Stimulated activated CD8-positive, alpha-beta memory T cell treated with anti-CD3 and anti-CD28 coated beads, Interleukin-7, amount 100 ng/mL, for 24 hours (primary cell): ENCODE results near the gene POLR3H.
"Not testable (repeated sequence)": the region's sequence is repeated elsewhere in the genome, so short reads cannot be mapped to it uniquely, and the experiment has no call there.

Experiments
- DNase-seq: peaks from one replicate; pipeline ENCODE4 v3.0.0-alpha.2; 2020; ENCODE audit warnings: low read depth

Gene POLR3H

DNA sequence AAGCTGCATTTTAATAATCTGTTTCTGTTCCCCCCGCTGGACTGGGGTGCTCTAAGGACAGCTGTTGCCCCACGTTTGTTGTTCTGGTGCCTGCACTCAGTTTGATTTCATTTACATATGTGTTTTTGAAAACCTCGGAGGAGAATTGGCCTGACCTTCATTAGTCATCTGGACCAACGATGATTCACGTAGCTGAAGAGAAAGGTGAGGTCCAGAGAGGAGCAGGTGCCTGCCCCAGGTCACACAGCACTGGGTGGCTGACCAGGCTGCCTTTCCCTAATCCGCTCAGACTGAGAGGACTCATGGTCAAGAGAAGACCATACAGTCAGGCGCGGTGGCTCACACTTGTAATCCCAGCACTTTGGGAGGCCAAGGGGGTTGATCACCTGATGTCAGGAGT lies 20.3 kb upstream of the POLR3H start:
- no peak for DNase-seq

- no peak for DNase-seq
Observed at GRCh38 chr22:41563051-41563711, 18.9 kb upstream of the POLR3H start.

- DNase-seq: no peak
Observed at GRCh38 chr22:41562461-41562860, 18.2 kb upstream of the POLR3H start.

DNA sequence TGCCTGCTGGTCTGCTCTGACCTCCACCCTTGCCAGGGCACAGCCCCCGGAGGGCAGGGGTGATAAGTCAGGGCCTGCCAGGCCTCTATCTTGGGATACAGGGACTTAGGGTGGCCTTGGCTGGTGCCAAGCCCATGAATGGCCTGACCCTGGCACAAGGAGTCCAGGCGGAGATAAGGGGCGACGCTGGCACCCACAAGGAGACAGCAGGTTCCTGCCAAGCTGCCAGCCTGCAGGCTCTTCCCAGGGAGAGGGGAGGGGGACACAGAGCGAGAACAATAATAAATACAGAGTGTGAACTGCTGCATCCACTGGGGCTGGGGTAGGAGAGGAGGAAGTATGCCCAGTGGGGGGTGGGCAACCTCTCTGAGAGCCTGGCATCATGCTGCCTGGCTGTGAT lies 17.5 kb upstream of the POLR3H start:
- no peak for DNase-seq

GRCh38 chr22:41561335-41561734 lies 17.1 kb upstream of the POLR3H start:
- no peak for DNase-seq

DNA sequence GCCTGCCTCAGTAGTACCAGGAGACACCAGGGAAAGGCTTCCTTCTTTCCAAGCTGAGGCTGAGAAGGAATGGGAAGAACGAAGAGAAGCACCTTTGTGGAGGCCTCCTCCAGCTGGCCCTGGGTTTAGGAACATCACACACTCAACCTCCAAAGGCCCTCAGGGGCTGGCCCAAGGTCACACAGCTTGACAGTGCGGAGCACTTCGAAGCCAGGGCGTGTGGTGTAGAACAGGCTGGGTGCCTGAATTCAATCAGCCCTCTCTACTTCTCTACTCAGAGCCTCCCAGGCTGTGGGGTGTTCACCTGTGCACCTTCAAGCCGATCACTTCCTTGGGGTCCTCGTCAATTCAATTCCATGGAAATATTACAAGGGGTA lies 15.8 kb upstream of the POLR3H start:
- DNase-seq: no peak

DNA sequence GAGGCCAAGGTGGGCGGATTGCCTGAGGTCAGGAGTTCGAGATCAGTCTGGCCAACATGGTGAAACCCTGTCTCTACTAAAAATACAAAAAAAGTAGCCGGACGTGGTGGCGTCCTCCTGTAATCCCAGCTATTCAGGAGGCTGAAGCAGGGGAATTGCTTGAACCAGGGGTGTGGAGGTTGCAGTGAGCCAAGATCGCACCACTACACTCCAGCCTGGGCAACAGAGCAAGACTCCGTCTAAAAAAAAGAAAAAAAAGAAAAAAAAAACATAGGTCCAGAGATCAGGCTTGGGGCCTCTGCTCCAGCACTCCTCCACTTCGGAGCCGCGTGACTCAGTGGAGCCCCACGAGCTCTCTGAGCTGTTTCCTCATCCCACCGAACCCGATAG lies 14.0 kb upstream of the POLR3H start:
- not testable (repeated sequence) for DNase-seq

DNA sequence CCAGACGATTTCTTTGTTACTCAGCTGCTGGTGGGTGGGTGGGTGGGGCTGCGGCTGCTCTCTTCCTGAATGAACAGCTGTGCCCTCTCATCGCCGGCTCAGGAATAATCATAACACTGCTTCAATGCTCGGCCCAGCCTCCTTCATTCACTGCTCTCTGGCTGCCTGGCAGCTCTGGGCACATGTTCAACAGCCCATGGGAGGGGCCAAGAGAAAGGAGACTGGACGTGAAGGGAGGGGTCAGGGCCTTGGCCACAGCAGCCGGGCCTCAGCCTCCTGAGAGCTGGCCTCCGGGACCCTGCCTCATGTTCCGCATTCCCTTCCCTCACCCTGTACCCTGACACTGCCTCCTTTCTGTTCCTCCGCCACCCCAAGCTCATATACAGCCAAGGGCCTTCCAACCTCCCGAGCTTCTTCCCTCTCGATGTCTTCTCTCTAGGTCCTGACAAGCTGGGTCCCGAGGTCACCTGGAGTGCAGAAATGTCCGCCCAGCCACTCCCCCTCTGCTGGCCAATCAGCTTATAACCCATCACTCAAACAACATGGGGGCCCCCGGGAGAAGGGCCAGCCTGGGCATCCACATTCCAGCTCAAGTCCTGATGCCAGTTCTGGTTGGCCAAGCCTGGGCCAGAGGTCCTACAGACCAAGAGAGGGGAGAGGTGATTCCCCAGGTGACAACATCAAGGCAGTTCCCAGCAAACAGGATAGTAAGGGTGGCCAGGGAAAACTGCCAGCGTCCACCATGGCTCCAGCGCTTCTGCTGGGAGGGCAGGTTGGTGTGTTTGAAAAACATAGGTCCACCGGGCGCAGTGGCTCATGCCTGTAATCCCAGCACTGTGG lies 13.4 kb upstream of the POLR3H start:
- DNase-seq: no peak

DNA sequence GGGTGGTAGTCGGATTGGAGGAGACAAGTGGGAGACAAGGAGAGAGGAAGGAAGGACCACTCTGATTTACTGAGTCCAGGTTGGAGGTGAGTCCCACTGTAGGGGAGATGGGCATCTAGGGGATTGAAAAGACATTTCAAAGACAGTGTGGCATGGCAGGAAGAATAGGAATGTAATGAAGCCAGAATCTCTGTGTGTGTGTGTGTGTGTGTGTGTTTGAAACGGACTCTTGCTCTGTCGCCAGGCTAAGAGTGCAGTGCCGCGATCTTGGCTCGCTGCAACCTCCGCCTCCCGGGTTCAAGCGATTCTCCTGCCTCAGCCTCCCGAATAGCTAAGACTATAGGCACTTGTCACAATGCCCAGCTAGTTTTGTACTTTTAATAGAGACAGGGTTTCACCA lies 12.3 kb upstream of the POLR3H start:
- no peak for DNase-seq

GRCh38 chr22:41555325-41555982 lies 11.2 kb upstream of the POLR3H start:
- DNase-seq: no peak

- no peak for DNase-seq
Observed at GRCh38 chr22:41551877-41552582, 7.8 kb upstream of the POLR3H start.

DNA sequence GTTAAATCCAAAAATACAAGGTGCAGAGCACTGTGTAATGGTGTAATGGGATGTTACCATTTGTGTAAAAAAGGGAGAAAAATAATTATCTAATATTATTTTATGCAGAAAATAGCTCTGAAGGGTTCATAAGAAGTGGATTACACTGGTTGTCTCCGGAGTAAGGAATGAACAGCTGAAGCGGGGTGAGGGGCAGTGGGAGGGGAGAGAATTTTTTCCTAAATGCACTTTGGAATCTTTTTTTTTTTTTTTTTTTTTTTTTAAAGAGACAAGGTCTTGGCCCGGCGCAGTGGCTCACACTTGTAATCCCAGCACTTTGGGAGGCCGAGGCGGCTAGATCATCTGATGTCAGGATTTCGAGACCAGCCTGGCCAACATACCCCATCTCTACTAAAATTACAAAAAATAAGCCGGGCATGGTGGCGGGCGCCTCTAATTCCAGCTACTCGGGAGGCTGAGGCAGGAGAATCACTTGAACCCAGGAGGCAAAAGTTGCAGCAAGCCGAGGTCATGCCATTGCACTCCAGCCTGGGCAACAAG lies 6.8 kb upstream of the POLR3H start:
- no peak for DNase-seq

- no peak for DNase-seq
Observed at GRCh38 chr22:41548830-41549211, 4.6 kb upstream of the POLR3H start.

- no peak for DNase-seq
Observed at GRCh38 chr22:41544671-41545476, 604 bp upstream of the POLR3H start.

- DNase-seq: no peak
Observed at GRCh38 chr22:41542224-41542623, 2.0 kb downstream of the POLR3H start.

GRCh38 chr22:41541484-41541883 lies 2.8 kb downstream of the POLR3H start:
- DNase-seq: no peak

DNA sequence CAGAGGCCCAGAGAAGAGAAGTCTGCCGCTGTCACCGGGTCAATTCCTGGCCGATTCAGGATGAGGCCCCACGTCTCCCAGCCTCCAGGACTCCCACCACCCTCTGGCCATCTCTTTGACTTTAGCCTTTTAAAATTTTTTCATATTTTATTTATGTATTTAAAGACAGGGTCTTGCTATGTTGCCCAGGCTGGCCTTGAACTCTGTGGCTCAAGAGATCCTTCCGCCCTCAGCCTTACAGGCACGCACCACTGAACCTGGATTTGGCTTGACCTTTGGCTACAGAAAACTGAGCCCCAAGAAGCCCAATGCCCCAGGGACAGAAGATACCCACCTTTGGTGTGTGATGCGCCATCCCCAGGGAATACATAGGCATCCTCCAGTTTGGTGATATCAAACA lies 3.9 kb downstream of the POLR3H start:
- no peak for DNase-seq

- no peak for DNase-seq
Observed at GRCh38 chr22:41540006-41540315, 4.3 kb downstream of the POLR3H start.

DNA sequence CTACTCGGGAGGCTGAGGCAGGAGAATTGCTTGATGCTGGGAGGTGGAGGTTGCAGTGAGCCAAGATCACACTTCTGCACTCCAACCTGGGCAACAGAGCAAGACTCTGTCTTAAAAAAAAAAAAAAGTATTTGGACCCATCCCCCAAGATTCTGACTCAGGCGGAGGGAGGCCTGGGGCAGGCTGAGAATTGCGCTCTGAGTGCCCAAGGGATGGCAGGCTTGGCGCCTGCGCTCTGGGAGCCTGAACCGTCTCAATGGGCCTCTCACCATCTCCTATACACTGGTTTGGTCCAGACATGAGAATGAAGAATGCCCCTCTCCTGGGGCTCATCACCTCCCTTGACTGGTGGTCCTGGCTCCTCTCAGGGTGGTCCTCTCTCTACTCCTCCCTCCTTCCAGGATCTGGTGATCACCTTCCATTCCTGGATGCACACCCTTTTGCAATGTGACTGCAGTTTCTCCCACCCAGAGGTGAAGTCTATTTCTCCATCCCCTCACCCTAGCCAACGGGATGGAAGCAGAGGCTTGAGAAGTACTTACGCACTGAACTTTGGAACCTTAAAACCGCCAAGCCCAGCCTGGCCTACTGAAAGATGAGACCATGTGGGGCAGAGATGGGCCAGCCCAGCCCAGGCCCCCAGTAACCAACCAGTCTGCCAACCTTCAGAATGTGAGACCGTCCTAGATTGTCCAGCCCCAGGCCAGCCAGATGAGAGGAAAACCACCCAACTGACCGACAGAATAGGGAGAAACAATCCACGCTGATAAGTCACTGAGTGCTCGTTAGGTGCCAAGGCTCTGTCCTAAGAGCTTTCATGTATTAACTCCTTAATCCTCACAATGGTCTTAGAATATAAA lies 4.9 kb downstream of the POLR3H start:
- DNase-seq: no peak

GRCh38 chr22:41538583-41538982 lies 5.7 kb downstream of the POLR3H start:
- DNase-seq: no peak

- DNase-seq: no peak
Observed at GRCh38 chr22:41537203-41537602, 7.1 kb downstream of the POLR3H start.
